ENCODE measurements around the gene NR3C1.

Gene NR3C1

DNA sequence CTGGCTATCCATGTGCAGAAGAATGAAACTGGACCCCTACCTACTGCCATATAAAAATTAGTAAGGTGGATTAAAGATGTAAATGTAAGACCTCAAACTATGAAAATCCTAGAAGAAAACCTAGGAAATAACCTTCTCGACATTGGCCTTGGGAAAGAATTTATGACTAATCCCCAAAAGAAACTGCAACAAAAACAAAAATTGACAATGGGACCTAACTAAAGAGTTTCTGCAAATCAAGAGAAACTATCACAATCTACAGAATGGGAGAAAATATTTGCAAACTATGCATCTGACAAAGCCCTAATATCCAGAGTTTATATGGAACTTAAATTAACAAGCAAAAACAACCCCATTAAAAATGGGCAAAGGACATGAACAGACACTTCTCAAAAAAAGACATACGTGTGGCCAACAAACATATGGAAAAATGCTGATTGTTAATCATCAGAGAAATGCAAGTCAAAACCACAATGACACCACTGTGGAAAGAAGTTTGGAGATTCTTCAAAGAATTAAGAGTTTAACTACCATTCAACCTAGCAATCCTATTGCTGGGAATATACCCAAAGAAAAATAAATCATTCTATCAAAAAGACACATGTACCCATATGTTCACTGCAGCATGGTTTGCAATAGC lies 98.5 kb downstream of the NR3C1 start:
- TF ChIP-seq, protein P1, sequence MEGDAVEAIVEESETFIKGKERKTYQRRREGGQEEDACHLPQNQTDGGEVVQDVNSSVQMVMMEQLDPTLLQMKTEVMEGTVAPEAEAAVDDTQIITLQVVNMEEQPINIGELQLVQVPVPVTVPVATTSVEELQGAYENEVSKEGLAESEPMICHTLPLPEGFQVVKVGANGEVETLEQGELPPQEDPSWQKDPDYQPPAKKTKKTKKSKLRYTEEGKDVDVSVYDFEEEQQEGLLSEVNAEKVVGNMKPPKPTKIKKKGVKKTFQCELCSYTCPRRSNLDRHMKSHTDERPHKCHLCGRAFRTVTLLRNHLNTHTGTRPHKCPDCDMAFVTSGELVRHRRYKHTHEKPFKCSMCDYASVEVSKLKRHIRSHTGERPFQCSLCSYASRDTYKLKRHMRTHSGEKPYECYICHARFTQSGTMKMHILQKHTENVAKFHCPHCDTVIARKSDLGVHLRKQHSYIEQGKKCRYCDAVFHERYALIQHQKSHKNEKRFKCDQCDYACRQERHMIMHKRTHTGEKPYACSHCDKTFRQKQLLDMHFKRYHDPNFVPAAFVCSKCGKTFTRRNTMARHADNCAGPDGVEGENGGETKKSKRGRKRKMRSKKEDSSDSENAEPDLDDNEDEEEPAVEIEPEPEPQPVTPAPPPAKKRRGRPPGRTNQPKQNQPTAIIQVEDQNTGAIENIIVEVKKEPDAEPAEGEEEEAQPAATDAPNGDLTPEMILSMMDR (IDR thresholded peaks at IDR 0.05; ENCODE audit: insufficient read depth, low read depth, low read length, missing control alignments): no peak
- DNase-seq (ENCODE audit: low read depth): no peak
- H3K4me3 ChIP-seq (ENCODE audit: low read depth, low read length): no peak overlapping the region

DNA sequence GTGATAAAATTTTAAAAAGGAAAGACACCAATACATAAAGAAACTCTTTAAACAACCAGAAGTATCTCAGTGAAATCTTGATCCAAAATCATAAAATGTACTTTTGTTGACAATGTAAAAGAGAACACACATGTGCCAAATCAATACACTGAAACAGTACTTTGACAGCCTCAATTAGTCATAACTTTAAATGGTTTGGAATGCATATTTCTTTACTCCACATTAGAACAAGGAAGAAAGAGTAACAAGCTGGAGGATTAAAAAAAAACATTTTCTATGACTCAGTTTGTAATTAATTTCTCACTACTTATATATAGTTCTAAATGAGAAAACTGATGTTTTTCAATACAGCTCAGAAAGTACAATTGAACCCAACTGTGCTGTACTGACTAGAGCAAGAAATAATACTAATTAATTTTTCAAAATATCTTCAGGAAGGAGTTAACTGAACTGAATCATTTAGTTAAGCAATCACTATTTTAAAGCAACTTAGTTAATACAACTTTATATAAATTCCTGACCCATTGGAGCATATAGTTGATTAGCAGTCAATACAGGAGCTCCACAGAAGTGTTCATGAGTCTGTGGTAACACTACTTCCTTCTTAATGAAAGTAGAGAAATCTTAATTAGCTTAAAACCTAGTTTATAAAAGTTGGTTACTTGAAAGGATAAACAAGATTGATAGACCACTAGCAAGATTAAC lies 101.0 kb downstream of the NR3C1 start:
- no peak for DNase-seq (ENCODE audit: low read depth)
- no peak overlapping the region for H3K4me3 ChIP-seq (ENCODE audit: low read depth, low read length)
- TF ChIP-seq, protein P1 (IDR thresholded peaks at IDR 0.05; ENCODE audit: insufficient read depth, low read depth, low read length, missing control alignments): no peak

DNA sequence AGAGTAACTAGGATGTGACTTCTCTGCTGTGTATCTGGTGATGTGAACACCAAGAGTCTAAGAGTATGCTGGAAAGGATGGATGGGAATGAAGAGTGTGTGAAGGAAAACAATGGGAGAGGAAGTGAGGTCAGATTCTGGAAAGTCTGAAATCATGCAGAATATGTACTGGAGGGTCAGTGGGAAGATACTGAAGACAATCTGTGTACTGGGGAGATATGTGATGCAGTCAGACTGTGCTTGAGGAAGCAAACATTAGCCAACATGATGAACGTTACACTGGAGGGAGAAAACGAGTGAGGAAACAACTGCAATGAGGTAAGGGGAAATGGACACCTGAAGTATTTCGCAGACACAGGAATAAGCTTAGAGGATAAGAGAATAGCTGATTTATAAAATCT lies 105.7 kb downstream of the NR3C1 start:
- no peak overlapping the region for H3K4me3 ChIP-seq (ENCODE audit: low read depth, low read length)
- TF ChIP-seq, protein P1 (IDR thresholded peaks at IDR 0.05; ENCODE audit: insufficient read depth, low read depth, low read length, missing control alignments): no peak
- no peak for DNase-seq (ENCODE audit: low read depth)

DNA sequence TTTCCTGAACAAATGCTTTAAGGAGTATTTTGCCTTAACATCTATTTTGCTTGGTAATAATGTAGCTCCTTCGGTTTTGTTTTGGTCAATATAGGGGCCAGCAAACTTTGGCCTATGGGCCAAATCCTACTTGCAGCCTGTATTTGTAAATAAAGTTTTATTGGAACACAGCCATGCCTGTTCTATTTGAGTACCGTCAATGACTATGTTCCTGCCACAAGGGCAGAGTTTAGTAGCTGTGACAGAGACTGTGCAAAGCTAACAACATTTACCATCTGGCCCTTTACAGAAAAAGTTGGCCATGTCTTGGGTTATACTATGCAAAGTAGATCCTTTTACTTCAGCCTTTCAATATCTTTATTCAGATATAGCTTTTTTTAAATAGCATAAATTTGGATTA lies 113.4 kb downstream of the NR3C1 start:
- TF ChIP-seq, protein P1 (IDR thresholded peaks at IDR 0.05; ENCODE audit: insufficient read depth, low read depth, low read length, missing control alignments): no peak
- no peak for DNase-seq (ENCODE audit: low read depth)
- no peak overlapping the region for H3K4me3 ChIP-seq (ENCODE audit: low read depth, low read length)

DNA sequence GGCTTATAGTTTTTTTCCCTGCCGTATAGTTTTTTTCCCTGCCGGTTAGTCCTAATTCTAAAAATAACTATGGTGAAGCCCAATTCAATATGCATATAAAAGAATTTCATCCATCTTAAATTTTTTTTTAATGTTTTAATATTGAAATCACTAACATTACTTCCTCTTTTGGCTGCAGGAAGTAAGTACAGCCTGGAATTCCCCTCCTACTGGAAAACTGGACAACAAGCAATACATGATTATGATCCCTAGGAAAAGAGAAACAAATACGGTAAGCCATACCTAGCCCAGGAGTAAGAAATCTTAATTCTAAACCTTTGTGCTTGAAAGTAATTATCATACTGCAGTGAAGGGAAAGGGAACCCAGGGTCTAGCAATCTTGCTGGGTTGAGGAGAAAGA lies 119.0 kb downstream of the NR3C1 start:
- H3K4me3 ChIP-seq (ENCODE audit: low read depth, low read length): no peak overlapping the region
- TF ChIP-seq, protein P1 (IDR thresholded peaks at IDR 0.05; ENCODE audit: insufficient read depth, low read depth, low read length, missing control alignments): no peak
- no peak for DNase-seq (ENCODE audit: low read depth)

DNA sequence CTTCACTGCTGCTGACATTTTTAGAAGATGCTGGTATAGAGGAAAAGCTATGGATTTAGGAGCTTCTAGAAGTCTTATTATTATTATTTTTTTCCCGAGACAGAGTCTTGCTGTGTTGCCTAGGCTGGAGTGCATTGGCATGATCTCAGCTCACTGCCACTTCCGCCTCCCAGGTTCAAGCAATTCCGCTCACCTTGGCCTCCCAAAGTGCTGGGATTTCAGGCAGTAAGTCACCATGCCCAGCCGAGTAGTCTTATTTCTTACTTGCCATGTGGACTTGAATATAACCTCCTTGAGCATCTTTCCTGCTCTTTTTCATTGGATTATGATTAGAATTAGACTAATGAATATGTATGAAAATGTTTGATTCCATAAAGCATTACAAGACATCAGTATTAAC lies 119.5 kb downstream of the NR3C1 start:
- TF ChIP-seq, protein P1 (IDR thresholded peaks at IDR 0.05; ENCODE audit: insufficient read depth, low read depth, low read length, missing control alignments): no peak
- H3K4me3 ChIP-seq (ENCODE audit: low read depth, low read length): no peak overlapping the region

More for the DNA sequence above, 119.5 kb downstream of the NR3C1 start:
- DNase-seq (ENCODE audit: low read depth): no peak
